Panc1 (cell line): ENCODE measurements around the gene MCM6. TPM values are rescaled to one million over a fixed set of nuclear protein-coding genes. Genes with fewer than 3 reads are reported as not detected.

Experiments used
- ATAC-seq: fragments of 200-7000 bp; cut with Tn5 transposase; 2 replicates; pipeline ENCODE4 v1.9.1; 2020; ENCODE audit warnings: mild to moderate bottlenecking, moderate library complexity
- BruUV-seq: library from RNA; stranded (reverse); fragments of 400-500 nt; replicated peaks from 2 replicates; lab custom pipeline; 2021; lab: Mats Ljungman, UMichigan
- CTCF ChIA-PET: fragments of 300-600 bp; sonication (Branson Sonifier 250); formaldehyde crosslinking; loops from one replicate; lab custom pipeline; 2022; ENCODE audit warnings: antibody characterized with exemption; lab: Charles Lee
- POLR2A ChIA-PET: fragments of 300-600 bp; sonication (Branson Sonifier 250); formaldehyde crosslinking; loops from one replicate; lab custom pipeline; 2022; ENCODE audit warnings: antibody characterized with exemption; lab: Charles Lee
- DNase-seq: peaks from one replicate; pipeline ENCODE4 v3.0.0-alpha.2; 2010; ENCODE audit warnings: low read depth, low spot score
- H3K27ac ChIP-seq: 2 replicates; pipeline ENCODE4 v1.5.1; 2011; ENCODE audit warnings: mild to moderate bottlenecking, low read length, inconsistent platforms
- H3K27me3 ChIP-seq: fragments of 200-500 bp; sonication (Bioruptor generic); 2 replicates; pipeline ENCODE4 v1.6.0; 2014; ENCODE audit warnings: low read length, inconsistent platforms; ENCODE audit not compliant: control insufficient read depth, insufficient read depth
- H3K36me3 ChIP-seq: fragments of 200-500 bp; sonication (Bioruptor generic); 2 replicates; pipeline ENCODE4 v1.5.1; 2014; ENCODE audit warnings: inconsistent platforms, mild to moderate bottlenecking, low read length, moderate library complexity; ENCODE audit not compliant: control insufficient read depth, insufficient read depth
- H3K4me1 ChIP-seq: 2 replicates; pipeline ENCODE4 v1.5.1; 2011; ENCODE audit warnings: inconsistent platforms, mild to moderate bottlenecking, low read length, moderate library complexity; ENCODE audit not compliant: control insufficient read depth, insufficient read depth
- H3K4me3 ChIP-seq, 2 experiments: 2 replicates each; pipeline ENCODE4 v1.5.1; 2011 to 2012; ENCODE audit warnings: low read depth in 2 of 2, low read length in 2 of 2, mild to moderate bottlenecking in 2 of 2, inconsistent platforms in 1 of 2, moderate library complexity in 1 of 2
- H3K9me3 ChIP-seq: fragments of 200-500 bp; sonication (Bioruptor generic); 2 replicates; pipeline ENCODE4 v1.5.1; 2014; ENCODE audit warnings: low read depth, mild to moderate bottlenecking, inconsistent platforms, low read length, moderate library complexity; ENCODE audit not compliant: control insufficient read depth, insufficient read depth
- CTCF ChIP-seq: fragments of 450-650 bp; IDR thresholded peaks from 2 replicates; pipeline ENCODE4 v1.5.1; 2017; ENCODE audit warnings: mild to moderate bottlenecking
- POLR2AphosphoS5 ChIP-seq: IDR thresholded peaks from 2 replicates; pipeline ENCODE4 v1.6.1; 2012; ENCODE audit warnings: mild to moderate bottlenecking, low read depth, low read length, moderate library complexity
- SIN3A ChIP-seq: IDR thresholded peaks from 2 replicates; pipeline ENCODE4 v1.6.1; 2012; ENCODE audit warnings: low read depth, mild to moderate bottlenecking, low read length, moderate library complexity, borderline replicate concordance; ENCODE audit not compliant: insufficient read depth
- TCF7L2 ChIP-seq: IDR thresholded peaks from 2 replicates; pipeline ENCODE4 v1.6.1; 2011; ENCODE audit warnings: mild to moderate bottlenecking, low read depth, low read length, inconsistent platforms
- in situ Hi-C: cut with HindIII; loops from 2 replicates; pipeline ENCODE4 v1.10.0; 2016; ENCODE audit warnings: low sequenced_read_pairs, low pct_unique_long_range_greater_than_20kb
- intact Hi-C: fragments of 100-400 bp; cut with micrococcal nuclease; formaldehyde crosslinking; loops from one replicate; pipeline ENCODE4 v1.10.0; 2022; ENCODE audit not compliant: unreplicated experiment
- total RNA-seq: library from RNA; stranded (reverse); gene quantifications from one replicate; pipeline ENCODE4 v1.2.1, GENCODE V29; 2021; ENCODE audit not compliant: unreplicated experiment
- TF ChIP-seq, protein P1 (sequence below), 2 experiments: IDR thresholded peaks; 2 replicates each; pipeline ENCODE4 v1.6.1; 2011 to 2012; ENCODE audit warnings: low read depth in 2 of 2, control low read depth in 1 of 2, low read length in 1 of 2, mild to moderate bottlenecking in 1 of 2, moderate library complexity in 1 of 2; ENCODE audit not compliant: insufficient read depth in 1 of 2

MCM6 gene
- total RNA-seq, 1 experiment from 2014 or later = 54.3 TPM

- Histone ChIP-seq H3K4me3 (no peak overlapping the region), H3K27ac (no peak overlapping the region), H3K4me1 (no peaks in the 10 kb centered on the region), H3K9me3 (no peaks in the 10 kb centered on the region), H3K36me3 (peaks cover 33% of the 10 kb centered on the region), H3K27me3 (no peaks in the 10 kb centered on the region)
- DNase-seq (peak; percentile 12), ATAC-seq (no peak)
- in situ Hi-C loops (no loop called here), intact Hi-C loops (loop anchor here (2.0 to 10.0 kb wide), 2 partner anchors 201 to 465 kb away; partner anchors contain the start of gene CXCR4)
- TF ChIP-seq, protein P1, sequence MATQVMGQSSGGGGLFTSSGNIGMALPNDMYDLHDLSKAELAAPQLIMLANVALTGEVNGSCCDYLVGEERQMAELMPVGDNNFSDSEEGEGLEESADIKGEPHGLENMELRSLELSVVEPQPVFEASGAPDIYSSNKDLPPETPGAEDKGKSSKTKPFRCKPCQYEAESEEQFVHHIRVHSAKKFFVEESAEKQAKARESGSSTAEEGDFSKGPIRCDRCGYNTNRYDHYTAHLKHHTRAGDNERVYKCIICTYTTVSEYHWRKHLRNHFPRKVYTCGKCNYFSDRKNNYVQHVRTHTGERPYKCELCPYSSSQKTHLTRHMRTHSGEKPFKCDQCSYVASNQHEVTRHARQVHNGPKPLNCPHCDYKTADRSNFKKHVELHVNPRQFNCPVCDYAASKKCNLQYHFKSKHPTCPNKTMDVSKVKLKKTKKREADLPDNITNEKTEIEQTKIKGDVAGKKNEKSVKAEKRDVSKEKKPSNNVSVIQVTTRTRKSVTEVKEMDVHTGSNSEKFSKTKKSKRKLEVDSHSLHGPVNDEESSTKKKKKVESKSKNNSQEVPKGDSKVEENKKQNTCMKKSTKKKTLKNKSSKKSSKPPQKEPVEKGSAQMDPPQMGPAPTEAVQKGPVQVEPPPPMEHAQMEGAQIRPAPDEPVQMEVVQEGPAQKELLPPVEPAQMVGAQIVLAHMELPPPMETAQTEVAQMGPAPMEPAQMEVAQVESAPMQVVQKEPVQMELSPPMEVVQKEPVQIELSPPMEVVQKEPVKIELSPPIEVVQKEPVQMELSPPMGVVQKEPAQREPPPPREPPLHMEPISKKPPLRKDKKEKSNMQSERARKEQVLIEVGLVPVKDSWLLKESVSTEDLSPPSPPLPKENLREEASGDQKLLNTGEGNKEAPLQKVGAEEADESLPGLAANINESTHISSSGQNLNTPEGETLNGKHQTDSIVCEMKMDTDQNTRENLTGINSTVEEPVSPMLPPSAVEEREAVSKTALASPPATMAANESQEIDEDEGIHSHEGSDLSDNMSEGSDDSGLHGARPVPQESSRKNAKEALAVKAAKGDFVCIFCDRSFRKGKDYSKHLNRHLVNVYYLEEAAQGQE (IDR thresholded peaks at IDR 0.05; ENCODE audit: insufficient read depth in 1 of 2, low read depth in 2 of 2, low read length in 1 of 2) = no peak
- peak; percentile 79 for TF ChIP-seq CTCF
- CTCF ChIA-PET = interaction anchor here (0.6 to 1.1 kb wide), 10 partner anchors 17 to 471 kb away, joined by 3 to 7 read pairs (median 4); no protein-coding TSS in a partner anchor
- POLR2A ChIA-PET = no interaction called here
- no TSS peak for BruUV-seq
Measured at GRCh38 chr2:135913727-135914365, 37.6 kb upstream of the MCM6 start.

DNA sequence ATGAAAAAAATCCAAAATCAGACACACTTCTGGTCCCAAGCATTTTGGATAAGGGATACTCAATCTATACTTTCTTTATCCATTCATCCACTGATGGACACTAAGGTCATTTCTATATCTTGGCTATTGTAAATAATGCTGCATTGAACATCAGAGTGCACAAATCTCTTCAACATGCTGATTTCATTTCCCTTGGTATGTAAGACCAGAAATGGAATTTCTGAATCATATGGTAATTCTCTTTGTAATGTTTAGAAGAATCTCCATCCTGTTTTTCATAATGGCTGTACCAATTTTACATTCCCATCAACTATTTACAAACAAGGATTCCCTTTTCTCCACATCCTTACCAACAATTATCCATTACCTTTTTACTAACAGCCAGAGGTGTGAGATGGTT lies 33.7 kb upstream of the MCM6 start:
- DNase-seq (no peak), ATAC-seq (no peak)
- in situ Hi-C loops (no loop called here), intact Hi-C loops (loop anchor here (10.0 kb wide), 1 partner anchor 205 kb away; the partner anchor contains the start of gene CXCR4)
- POLR2A ChIA-PET = no interaction called here
- no peak overlapping the region for H3K27ac ChIP-seq
- no peaks in the 10 kb centered on the region for H3K27me3 ChIP-seq
- no TSS peak for BruUV-seq
- peaks cover 50% of the 10 kb centered on the region for H3K36me3 ChIP-seq
- H3K4me1 ChIP-seq = no peaks in the 10 kb centered on the region
- CTCF ChIA-PET = no interaction called here
- no peaks in the 10 kb centered on the region for H3K9me3 ChIP-seq
- H3K4me3 ChIP-seq = no peak overlapping the region
- TF ChIP-seq POLR2AphosphoS5 = no peak
- no peak for TF ChIP-seq SIN3A
- no peak for TF ChIP-seq TCF7L2
- no peak for TF ChIP-seq CTCF
- TF ChIP-seq, protein P1 (IDR thresholded peaks at IDR 0.05; ENCODE audit: insufficient read depth in 1 of 2, low read depth in 2 of 2, low read length in 1 of 2) = no peak
